ENCODE data around the gene RBM23.
"Not testable (repeated sequence)": the region's sequence is repeated elsewhere in the genome, so short reads cannot be mapped to it uniquely, and the experiment has no call there.

Gene RBM23

GRCh38 chr14:22918804-22919600 lies at the start of gene RBM23:
TSS of gene RBM23 (minus strand) at chr14:22919149.
- DNase-seq (ENCODE audit: low spot score), result peak; percentile 98

GRCh38 chr14:22966783-22967269 lies 47.9 kb upstream of the RBM23 start:
- DNase-seq (ENCODE audit: low spot score), result no peak

- DNase-seq (ENCODE audit: low spot score), result not testable (repeated sequence)
Observed at GRCh38 chr14:22965916-22966782, 47.2 kb upstream of the RBM23 start.

- no peak for DNase-seq (ENCODE audit: low spot score)
Observed at GRCh38 chr14:22962061-22962676, 43.2 kb upstream of the RBM23 start.

- no peak for DNase-seq (ENCODE audit: low spot score)
Observed at GRCh38 chr14:22955702-22956569, 37.0 kb upstream of the RBM23 start.

- no peak for DNase-seq (ENCODE audit: low spot score)
Observed at GRCh38 chr14:22952418-22952817, 33.5 kb upstream of the RBM23 start.

GRCh38 chr14:22951795-22952194 lies 32.8 kb upstream of the RBM23 start:
- not testable (repeated sequence) for DNase-seq (ENCODE audit: low spot score)

GRCh38 chr14:22945642-22946041 lies 26.7 kb upstream of the RBM23 start:
- no peak for DNase-seq (ENCODE audit: low spot score)

GRCh38 chr14:22939684-22940083 lies 20.7 kb upstream of the RBM23 start:
- no peak for DNase-seq (ENCODE audit: low spot score)

- no peak for DNase-seq (ENCODE audit: low spot score)
Observed at GRCh38 chr14:22935156-22935555, 16.2 kb upstream of the RBM23 start.

GRCh38 chr14:22932146-22932545 lies 13.2 kb upstream of the RBM23 start:
- DNase-seq (ENCODE audit: low spot score), result no peak

- DNase-seq (ENCODE audit: low spot score), result no peak
Observed at GRCh38 chr14:22929961-22930364, 11.0 kb upstream of the RBM23 start.

GRCh38 chr14:22929104-22929960 lies 10.4 kb upstream of the RBM23 start, which contains the start of gene PRMT5:
TSS of gene PRMT5 (minus strand) at chr14:22929376. CDS start at chr14:22929361, 15 bp downstream.
- DNase-seq (ENCODE audit: low spot score), result peak; percentile 99

GRCh38 chr14:22928237-22929103 lies 9.5 kb upstream of the RBM23 start:
- DNase-seq (ENCODE audit: low spot score), result no peak

- no peak for DNase-seq (ENCODE audit: low spot score)
Observed at GRCh38 chr14:22926316-22926715, 7.4 kb upstream of the RBM23 start.

GRCh38 chr14:22925513-22925912 lies 6.6 kb upstream of the RBM23 start:
- DNase-seq (ENCODE audit: low spot score), result no peak

GRCh38 chr14:22923746-22924145 lies 4.8 kb upstream of the RBM23 start:
- DNase-seq (ENCODE audit: low spot score), result no peak

GRCh38 chr14:22922294-22922693 lies 3.3 kb upstream of the RBM23 start:
- no peak for DNase-seq (ENCODE audit: low spot score)

GRCh38 chr14:22920697-22921096 lies 1.7 kb upstream of the RBM23 start:
- no peak for DNase-seq (ENCODE audit: low spot score)

GRCh38 chr14:22919601-22919921 lies 612 bp upstream of the RBM23 start:
- no peak for DNase-seq (ENCODE audit: low spot score)
